ENCODE results near the gene PPIH.

DNA sequence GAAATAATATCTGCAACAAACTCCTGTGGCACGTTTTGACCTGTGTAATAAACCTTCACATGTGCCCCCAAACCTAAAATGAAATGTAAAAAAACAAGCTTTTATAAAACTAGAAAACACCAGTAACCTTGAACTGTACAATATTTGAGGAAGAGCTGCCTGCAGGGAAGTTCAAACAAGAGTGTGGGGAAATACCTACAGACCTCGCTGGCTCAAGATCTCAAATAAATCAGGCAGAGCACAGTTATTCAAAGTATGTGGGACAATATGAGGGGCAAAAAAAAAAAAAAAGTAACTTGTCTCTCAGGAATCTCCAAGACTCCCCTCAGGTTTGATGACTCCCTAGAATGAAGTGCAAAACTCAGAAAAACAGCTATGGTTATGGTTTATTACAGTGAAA, 37.9 kb upstream of the PPIH start:
- TF ChIP-seq, protein P1, sequence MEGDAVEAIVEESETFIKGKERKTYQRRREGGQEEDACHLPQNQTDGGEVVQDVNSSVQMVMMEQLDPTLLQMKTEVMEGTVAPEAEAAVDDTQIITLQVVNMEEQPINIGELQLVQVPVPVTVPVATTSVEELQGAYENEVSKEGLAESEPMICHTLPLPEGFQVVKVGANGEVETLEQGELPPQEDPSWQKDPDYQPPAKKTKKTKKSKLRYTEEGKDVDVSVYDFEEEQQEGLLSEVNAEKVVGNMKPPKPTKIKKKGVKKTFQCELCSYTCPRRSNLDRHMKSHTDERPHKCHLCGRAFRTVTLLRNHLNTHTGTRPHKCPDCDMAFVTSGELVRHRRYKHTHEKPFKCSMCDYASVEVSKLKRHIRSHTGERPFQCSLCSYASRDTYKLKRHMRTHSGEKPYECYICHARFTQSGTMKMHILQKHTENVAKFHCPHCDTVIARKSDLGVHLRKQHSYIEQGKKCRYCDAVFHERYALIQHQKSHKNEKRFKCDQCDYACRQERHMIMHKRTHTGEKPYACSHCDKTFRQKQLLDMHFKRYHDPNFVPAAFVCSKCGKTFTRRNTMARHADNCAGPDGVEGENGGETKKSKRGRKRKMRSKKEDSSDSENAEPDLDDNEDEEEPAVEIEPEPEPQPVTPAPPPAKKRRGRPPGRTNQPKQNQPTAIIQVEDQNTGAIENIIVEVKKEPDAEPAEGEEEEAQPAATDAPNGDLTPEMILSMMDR (conservative IDR thresholded peaks at IDR 0.05) = no peak
- no peak for TF ChIP-seq EZH2 (IDR thresholded peaks at IDR 0.05; ENCODE audit: low read depth)
